GM21360 (cell line): ENCODE results near the gene NSD2.

Experiments
- ATAC-seq: cut with Tn5 transposase; IDR thresholded peaks from one replicate; pipeline ENCODE4 v1.9.1; 2021; ENCODE audit warnings: mild to moderate bottlenecking, moderate library complexity; ENCODE audit not compliant: unreplicated experiment

NSD2 gene

GRCh38 chr4:1982124-1983052 is 111.2 kb downstream of the NSD2 start:
- ATAC-seq: no peak

GRCh38 chr4:1983053-1983845 is 112.1 kb downstream of the NSD2 start:
- ATAC-seq: no peak

GRCh38 chr4:1983846-1984405 is 112.7 kb downstream of the NSD2 start:
- no peak for ATAC-seq

GRCh38 chr4:1984406-1985191 is 113.4 kb downstream of the NSD2 start:
- no peak for ATAC-seq

GRCh38 chr4:1985294-1985693 is 114.1 kb downstream of the NSD2 start:
- no peak for ATAC-seq

GRCh38 chr4:1985780-1986577 is 114.8 kb downstream of the NSD2 start:
- no peak for ATAC-seq

- no peak for ATAC-seq
Measured at GRCh38 chr4:1986578-1987210, 115.5 kb downstream of the NSD2 start.

- ATAC-seq: no peak
Measured at GRCh38 chr4:1987296-1987695, 116.1 kb downstream of the NSD2 start.

- ATAC-seq: no peak
Measured at GRCh38 chr4:1987721-1988326, 116.6 kb downstream of the NSD2 start.

- ATAC-seq: no peak
Measured at GRCh38 chr4:1988327-1988724, 117.1 kb downstream of the NSD2 start.

GRCh38 chr4:1989533-1990347 is 118.5 kb downstream of the NSD2 start:
- no peak for ATAC-seq

GRCh38 chr4:1990348-1990645 is 119.1 kb downstream of the NSD2 start:
- ATAC-seq: no peak

GRCh38 chr4:1990676-1991075 is 119.5 kb downstream of the NSD2 start:
- ATAC-seq: no peak

GRCh38 chr4:1991087-1991486 is 119.9 kb downstream of the NSD2 start:
- no peak for ATAC-seq

GRCh38 chr4:1991596-1992434 is 120.6 kb downstream of the NSD2 start:
- ATAC-seq: no peak

- no peak for ATAC-seq
Measured at GRCh38 chr4:1992468-1993168, 121.4 kb downstream of the NSD2 start.

GRCh38 chr4:1993169-1993516 is 122.0 kb downstream of the NSD2 start:
- no peak for ATAC-seq
